Kidney glomerular epithelial cell (primary cell): ENCODE results near the gene KDM2B.
"Not testable (repeated sequence)": the region's sequence is repeated elsewhere in the genome, so short reads cannot be mapped to it uniquely, and the experiment has no call there.

Experiments
- DNase-seq: peaks from one replicate; lab custom pipeline; 2025; lab: John Stamatoyannopoulos, UW

KDM2B gene

GRCh38 chr12:121427556-121428050, 153.2 kb downstream of the KDM2B start:
- no peak for DNase-seq

GRCh38 chr12:121424624-121424975, 156.2 kb downstream of the KDM2B start:
- no peak for DNase-seq

DNA sequence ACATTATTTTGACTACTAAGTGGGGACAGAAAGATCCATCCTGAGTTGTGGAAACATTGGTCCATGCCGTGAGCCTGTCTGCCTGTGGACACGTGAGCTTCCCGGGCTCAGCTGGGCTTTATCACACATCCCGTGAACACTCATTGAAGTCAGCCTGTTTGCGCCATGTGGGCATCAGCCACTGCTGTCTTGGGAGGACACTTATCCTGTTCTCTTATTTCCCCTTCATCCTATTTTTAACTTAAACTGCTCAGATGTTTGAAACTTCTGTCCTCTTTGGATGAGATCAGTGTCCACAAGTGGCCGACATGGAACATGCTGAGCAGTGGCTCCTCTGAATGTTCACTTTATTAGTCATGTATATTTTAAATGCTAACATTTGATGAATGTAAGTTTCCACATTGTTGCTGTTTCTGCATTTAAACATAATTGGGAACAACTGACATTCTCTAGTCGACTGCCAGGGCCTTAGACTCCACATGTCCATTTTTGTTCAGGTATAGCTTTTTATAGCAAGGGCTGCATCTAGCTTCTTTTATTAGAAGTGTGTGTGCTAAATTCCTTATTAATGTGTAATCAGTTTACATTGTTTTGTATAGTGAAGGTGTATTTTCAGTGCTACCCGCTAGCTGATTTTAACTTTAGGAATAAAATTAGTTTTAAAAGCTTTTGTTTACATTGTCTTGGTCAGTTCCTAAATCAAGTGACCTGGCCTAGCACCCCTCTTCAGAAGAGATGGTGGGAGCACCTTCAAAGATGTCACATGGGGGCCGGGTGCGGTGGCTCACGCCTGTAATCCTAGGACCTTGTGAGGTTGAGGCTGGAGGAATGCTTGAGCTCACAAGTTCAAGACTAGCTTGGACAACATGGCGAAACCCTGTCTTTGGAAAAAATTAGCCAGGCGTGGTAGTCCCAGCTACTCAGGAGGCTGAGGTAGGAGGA, 156.9 kb downstream of the KDM2B start:
- DNase-seq: no peak

DNA sequence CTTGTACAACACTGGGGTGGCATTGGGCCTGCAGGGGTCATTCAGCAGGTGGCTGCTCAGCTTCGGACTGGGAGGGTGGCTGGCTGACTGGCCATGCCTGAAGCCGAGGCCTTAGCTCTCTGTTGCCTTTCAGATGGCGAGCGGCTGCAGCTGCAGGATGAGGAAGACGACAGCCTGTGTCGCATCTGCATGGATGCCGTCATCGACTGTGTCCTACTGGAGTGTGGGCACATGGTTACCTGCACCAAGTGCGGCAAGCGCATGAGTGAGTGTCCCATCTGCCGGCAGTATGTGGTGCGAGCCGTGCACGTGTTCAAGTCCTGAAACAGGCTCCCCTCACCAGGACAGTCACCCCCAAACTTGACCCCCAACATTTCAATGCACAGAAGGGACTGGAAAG, 157.6 kb downstream of the KDM2B start:
- no peak for DNase-seq

DNA sequence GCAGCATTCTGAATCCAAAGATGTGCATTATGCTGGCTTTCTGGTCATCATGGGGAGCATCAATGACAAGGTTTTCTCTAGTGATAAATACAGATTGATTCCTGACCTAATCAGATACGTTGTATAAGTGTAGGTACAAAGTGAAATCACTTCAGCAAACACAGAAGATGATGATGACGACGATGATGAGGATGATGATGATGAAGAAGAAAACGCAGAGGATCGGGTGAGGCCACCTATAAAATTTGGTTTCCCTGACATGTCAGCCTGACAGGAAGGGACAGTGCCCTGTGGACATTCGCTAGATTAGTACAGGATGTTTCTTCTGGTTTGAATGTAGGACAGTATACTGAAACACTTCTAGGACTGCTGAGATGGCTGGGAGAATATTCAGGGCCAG, 160.7 kb downstream of the KDM2B start:
- no peak for DNase-seq

- DNase-seq: no peak
Observed at GRCh38 chr12:121417847-121418246, 163.0 kb downstream of the KDM2B start.

- no peak for DNase-seq
Observed at GRCh38 chr12:121413917-121414316, 166.9 kb downstream of the KDM2B start.

- no peak for DNase-seq
Observed at GRCh38 chr12:121405211-121405610, 175.6 kb downstream of the KDM2B start.

GRCh38 chr12:121404734-121405133, 176.1 kb downstream of the KDM2B start:
- DNase-seq: no peak

GRCh38 chr12:121403721-121404120, 177.1 kb downstream of the KDM2B start:
- DNase-seq: no peak

- DNase-seq: peak; percentile 44
Observed at GRCh38 chr12:121400332-121401139, 180.3 kb downstream of the KDM2B start.

- DNase-seq: peak; percentile 99
Observed at GRCh38 chr12:121399391-121400331, 181.2 kb downstream of the KDM2B start, which contains the start of gene RNF34. TSS of gene RNF34 (plus strand) at chr12:121400118. CDS start at chr12:121400213, 95 bp downstream.

DNA sequence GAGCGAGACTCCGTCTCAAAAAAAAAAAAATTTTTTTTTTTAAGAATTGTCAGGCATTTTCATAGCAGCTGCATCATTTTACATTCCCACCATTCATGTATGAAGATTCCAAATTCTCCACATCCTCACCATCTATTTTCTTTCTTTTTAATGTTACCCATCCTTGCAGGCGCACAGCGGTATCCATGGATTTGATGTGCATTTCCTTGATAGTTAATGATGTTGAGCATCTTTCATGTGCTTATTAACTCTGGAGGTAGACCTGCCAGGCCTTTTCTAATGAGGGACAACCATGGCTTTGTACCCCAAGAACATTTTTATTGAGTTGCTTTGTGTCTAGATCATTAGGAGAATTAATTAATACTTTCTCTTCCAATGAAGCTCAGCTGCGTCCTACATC, 182.5 kb downstream of the KDM2B start:
- no peak for DNase-seq

DNA sequence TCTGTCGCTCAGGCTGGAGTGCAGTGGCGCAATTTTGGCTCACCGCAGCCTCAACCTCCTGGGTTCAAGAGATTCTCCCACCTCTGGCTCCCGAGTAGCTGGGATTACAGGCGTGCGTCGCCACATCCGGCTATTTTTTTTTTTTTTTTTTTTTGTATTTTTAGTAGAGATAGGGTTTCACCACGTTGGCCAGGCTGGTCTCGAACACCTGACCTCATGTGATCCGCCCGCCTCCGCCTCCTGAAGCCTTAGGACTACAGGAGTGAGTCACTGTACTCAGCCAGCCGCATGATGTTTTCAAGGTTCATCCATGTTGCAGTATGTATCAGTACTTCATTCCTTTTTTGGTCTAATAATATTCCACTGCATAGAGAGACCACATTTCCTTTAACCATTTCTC, 183.3 kb downstream of the KDM2B start:
- DNase-seq: no peak

- no peak for DNase-seq
Observed at GRCh38 chr12:121392325-121392716, 188.5 kb downstream of the KDM2B start.

DNA sequence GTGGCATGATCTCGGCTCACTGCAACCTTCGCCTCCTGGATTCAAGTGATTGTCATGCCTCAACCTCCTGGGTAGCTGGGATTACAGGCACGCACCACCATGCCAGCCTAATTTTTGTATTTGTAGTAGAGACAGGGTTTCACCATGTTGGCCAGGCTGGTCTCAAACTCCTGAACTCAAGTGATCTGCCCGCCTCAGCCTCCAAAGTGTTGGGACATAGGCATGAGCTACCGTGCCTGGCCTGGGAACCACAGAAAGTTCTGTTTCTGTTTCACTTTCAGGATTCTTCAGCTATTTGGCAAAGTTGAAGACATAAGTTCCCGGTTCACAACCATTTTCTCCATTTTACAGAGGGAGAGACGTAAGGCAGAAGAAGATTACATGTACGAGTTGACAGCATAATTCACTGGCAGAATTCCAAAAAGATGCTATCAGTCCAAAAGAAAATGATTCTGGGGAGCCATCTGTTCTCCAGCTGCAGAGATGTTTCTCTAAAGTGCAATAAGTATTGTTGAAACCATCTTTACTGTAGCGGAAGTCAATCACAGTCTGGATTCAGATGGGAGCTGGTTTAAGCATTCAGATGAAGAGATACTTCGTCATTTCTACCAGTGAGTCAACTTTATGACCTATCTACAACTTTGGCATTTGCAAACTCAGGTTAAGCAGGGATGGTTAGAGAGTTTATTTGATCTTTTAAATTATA, 189.1 kb downstream of the KDM2B start:
- no peak for DNase-seq

GRCh38 chr12:121390856-121391255, 190.0 kb downstream of the KDM2B start:
- no peak for DNase-seq

GRCh38 chr12:121388421-121388981, 192.3 kb downstream of the KDM2B start:
- DNase-seq: no peak

- not testable (repeated sequence) for DNase-seq
Observed at GRCh38 chr12:121384891-121385290, 195.9 kb downstream of the KDM2B start.

- DNase-seq: no peak
Observed at GRCh38 chr12:121383601-121384021, 197.2 kb downstream of the KDM2B start.

- no peak for DNase-seq
Observed at GRCh38 chr12:121379945-121380344, 200.9 kb downstream of the KDM2B start.
